ENCODE results near the gene EXOSC1. TPM values are rescaled to one million over a fixed set of nuclear protein-coding genes. Genes with fewer than 3 reads are reported as not detected.

EXOSC1 gene
- total and polyA plus RNA-seq, 2 of the 13 experiments (the other 11 are each of a cell fraction or from before 2014, with no cell fraction given), result 36.3 to 39.9 TPM

DNA sequence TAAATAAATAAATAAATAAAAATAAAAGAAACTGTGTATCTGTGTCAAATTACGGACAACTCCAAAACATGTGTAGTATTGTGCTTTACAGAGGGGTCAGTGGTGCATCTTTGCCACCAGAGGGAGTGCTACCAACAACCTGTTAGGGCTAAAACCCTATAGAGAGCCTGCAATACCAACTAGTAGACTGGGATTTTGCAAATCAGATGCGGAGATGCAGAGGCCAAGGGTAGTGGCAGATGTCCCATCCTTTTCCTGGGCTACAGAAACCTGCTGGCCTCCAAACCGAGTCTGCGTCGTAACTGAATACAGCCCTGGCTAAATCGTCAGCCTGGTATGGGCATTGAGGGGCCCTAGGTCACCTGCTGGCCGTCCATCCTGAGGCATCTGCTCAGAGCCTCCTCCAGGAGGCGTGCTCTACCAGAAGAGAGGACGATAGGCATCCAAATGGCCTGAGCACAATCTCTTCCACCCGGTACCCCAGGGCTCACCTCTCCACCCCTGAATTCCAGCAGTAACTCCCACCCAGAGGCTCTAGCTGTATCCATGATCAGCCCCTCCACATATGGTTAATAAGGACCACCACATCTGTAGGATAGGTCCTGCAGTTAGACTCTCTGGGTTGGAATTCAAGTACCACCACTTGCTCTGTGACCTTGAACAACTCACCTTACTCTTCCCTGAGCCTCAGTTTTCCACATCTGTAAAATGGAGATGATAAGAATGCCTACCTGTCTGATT is 38.4 kb downstream of the EXOSC1 start (continued):
- TF ChIP-seq KMT2B (CRISPR knock-in tag; IDR thresholded peaks at IDR 0.05), result no peak
- TF ChIP-seq ZNF607 (CRISPR knock-in tag; IDR thresholded peaks at IDR 0.05; ENCODE audit: borderline replicate concordance), result no peak; the same call in 1 of the 2 replicates
- TF ChIP-seq STAG1 (CRISPR knock-in tag; IDR thresholded peaks at IDR 0.05), result peak; percentile 75
- TF ChIP-seq, protein P1, sequence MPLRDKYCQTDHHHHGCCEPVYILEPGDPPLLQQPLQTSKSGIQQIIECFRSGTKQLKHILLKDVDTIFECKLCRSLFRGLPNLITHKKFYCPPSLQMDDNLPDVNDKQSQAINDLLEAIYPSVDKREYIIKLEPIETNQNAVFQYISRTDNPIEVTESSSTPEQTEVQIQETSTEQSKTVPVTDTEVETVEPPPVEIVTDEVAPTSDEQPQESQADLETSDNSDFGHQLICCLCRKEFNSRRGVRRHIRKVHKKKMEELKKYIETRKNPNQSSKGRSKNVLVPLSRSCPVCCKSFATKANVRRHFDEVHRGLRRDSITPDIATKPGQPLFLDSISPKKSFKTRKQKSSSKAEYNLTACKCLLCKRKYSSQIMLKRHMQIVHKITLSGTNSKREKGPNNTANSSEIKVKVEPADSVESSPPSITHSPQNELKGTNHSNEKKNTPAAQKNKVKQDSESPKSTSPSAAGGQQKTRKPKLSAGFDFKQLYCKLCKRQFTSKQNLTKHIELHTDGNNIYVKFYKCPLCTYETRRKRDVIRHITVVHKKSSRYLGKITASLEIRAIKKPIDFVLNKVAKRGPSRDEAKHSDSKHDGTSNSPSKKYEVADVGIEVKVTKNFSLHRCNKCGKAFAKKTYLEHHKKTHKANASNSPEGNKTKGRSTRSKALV (CRISPR knock-in tag; IDR thresholded peaks at IDR 0.05), result no peak
- TF ChIP-seq ELF4 (CRISPR knock-in tag; IDR thresholded peaks at IDR 0.05; ENCODE audit: borderline replicate concordance), result no peak
- TF ChIP-seq ZNF12 (CRISPR knock-in tag; IDR thresholded peaks at IDR 0.05), result no peak
- TF ChIP-seq CHD2 (IDR thresholded peaks at IDR 0.05; ENCODE audit: low read depth, low read length), result no peak
- TF ChIP-seq MEF2D (CRISPR knock-in tag; IDR thresholded peaks at IDR 0.05), result no peak
- TF ChIP-seq, protein P2, sequence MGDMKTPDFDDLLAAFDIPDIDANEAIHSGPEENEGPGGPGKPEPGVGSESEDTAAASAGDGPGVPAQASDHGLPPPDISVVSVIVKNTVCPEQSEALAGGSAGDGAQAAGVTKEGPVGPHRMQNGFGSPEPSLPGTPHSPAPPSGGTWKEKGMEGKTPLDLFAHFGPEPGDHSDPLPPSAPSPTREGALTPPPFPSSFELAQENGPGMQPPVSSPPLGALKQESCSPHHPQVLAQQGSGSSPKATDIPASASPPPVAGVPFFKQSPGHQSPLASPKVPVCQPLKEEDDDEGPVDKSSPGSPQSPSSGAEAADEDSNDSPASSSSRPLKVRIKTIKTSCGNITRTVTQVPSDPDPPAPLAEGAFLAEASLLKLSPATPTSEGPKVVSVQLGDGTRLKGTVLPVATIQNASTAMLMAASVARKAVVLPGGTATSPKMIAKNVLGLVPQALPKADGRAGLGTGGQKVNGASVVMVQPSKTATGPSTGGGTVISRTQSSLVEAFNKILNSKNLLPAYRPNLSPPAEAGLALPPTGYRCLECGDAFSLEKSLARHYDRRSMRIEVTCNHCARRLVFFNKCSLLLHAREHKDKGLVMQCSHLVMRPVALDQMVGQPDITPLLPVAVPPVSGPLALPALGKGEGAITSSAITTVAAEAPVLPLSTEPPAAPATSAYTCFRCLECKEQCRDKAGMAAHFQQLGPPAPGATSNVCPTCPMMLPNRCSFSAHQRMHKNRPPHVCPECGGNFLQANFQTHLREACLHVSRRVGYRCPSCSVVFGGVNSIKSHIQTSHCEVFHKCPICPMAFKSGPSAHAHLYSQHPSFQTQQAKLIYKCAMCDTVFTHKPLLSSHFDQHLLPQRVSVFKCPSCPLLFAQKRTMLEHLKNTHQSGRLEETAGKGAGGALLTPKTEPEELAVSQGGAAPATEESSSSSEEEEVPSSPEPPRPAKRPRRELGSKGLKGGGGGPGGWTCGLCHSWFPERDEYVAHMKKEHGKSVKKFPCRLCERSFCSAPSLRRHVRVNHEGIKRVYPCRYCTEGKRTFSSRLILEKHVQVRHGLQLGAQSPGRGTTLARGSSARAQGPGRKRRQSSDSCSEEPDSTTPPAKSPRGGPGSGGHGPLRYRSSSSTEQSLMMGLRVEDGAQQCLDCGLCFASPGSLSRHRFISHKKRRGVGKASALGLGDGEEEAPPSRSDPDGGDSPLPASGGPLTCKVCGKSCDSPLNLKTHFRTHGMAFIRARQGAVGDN (CRISPR knock-in tag; IDR thresholded peaks at IDR 0.05), result peak; percentile 65
- TF ChIP-seq, protein P3, sequence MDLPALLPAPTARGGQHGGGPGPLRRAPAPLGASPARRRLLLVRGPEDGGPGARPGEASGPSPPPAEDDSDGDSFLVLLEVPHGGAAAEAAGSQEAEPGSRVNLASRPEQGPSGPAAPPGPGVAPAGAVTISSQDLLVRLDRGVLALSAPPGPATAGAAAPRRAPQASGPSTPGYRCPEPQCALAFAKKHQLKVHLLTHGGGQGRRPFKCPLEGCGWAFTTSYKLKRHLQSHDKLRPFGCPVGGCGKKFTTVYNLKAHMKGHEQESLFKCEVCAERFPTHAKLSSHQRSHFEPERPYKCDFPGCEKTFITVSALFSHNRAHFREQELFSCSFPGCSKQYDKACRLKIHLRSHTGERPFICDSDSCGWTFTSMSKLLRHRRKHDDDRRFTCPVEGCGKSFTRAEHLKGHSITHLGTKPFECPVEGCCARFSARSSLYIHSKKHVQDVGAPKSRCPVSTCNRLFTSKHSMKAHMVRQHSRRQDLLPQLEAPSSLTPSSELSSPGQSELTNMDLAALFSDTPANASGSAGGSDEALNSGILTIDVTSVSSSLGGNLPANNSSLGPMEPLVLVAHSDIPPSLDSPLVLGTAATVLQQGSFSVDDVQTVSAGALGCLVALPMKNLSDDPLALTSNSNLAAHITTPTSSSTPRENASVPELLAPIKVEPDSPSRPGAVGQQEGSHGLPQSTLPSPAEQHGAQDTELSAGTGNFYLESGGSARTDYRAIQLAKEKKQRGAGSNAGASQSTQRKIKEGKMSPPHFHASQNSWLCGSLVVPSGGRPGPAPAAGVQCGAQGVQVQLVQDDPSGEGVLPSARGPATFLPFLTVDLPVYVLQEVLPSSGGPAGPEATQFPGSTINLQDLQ (CRISPR knock-in tag; IDR thresholded peaks at IDR 0.05), result no peak
- TF ChIP-seq NCOA1 (CRISPR knock-in tag; IDR thresholded peaks at IDR 0.05), result no peak
- TF ChIP-seq PRMT3 (CRISPR knock-in tag; IDR thresholded peaks at IDR 0.05; ENCODE audit: borderline replicate concordance, low read depth), result no peak
- TF ChIP-seq, protein P4, sequence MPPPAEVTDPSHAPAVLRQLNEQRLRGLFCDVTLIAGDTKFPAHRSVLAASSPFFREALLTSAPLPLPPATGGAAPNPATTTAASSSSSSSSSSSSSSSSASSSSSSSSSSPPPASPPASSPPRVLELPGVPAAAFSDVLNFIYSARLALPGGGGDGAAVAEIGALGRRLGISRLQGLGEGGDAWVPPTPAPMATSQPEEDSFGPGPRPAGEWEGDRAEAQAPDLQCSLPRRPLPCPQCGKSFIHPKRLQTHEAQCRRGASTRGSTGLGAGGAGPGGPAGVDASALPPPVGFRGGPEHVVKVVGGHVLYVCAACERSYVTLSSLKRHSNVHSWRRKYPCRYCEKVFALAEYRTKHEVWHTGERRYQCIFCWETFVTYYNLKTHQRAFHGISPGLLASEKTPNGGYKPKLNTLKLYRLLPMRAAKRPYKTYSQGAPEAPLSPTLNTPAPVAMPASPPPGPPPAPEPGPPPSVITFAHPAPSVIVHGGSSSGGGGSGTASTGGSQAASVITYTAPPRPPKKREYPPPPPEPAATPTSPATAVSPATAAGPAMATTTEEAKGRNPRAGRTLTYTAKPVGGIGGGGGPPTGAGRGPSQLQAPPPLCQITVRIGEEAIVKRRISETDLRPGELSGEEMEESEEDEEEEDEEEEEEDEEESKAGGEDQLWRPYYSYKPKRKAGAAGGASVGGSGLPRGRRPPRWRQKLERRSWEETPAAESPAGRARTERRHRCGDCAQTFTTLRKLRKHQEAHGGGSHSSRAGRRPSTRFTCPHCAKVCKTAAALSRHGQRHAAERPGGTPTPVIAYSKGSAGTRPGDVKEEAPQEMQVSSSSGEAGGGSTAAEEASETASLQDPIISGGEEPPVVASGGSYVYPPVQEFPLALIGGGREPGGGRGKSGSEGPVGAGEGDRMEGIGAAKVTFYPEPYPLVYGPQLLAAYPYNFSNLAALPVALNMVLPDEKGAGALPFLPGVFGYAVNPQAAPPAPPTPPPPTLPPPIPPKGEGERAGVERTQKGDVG (CRISPR knock-in tag; IDR thresholded peaks at IDR 0.05; ENCODE audit: borderline replicate concordance), result no peak
- TF ChIP-seq RAD21 (CRISPR knock-in tag; IDR thresholded peaks at IDR 0.05), result peak; percentile 91
- TF ChIP-seq ZNF230 (CRISPR knock-in tag; IDR thresholded peaks at IDR 0.05), result no peak
- TF ChIP-seq FLYWCH1 (CRISPR knock-in tag; IDR thresholded peaks at IDR 0.05), result no peak
- no peak for TF ChIP-seq SMAD9 (CRISPR knock-in tag; IDR thresholded peaks at IDR 0.05)

Data from HepG2 (cell line).